Measurements from ENCODE around the gene CAMK1G. TPM values are rescaled to one million over a fixed set of nuclear protein-coding genes. Genes with fewer than 3 reads are reported as not detected.

Gene CAMK1G
- total and polyA plus RNA-seq, 9 of the 15 experiments (the other 6 are each of a cell fraction or from before 2014, with no cell fraction given): not detected

GRCh38 chr1:209627732-209628196 is 44.2 kb downstream of the CAMK1G start (continued):
- TF ChIP-seq USF1 (CRISPR knock-in tag; IDR thresholded peaks at IDR 0.05): no peak
- TF ChIP-seq DEAF1 (CRISPR knock-in tag; IDR thresholded peaks at IDR 0.05): peak; percentile 44; the same call in 1 of the 2 replicates
- TF ChIP-seq CBX3 (IDR thresholded peaks at IDR 0.05; ENCODE audit: borderline replicate concordance in 1 of 2, low read length in 2 of 2): no peak
- no peak for TF ChIP-seq PTTG1 (tag; IDR thresholded peaks at IDR 0.05; ENCODE audit: low read depth)
- TF ChIP-seq PURB (CRISPR knock-in tag; IDR thresholded peaks at IDR 0.05; ENCODE audit: low read depth): no peak
- TF ChIP-seq RB1 (IDR thresholded peaks at IDR 0.05; ENCODE audit: low read depth): peak; percentile 61
- peak; percentile 28; the same call in 1 of the 2 replicates for TF ChIP-seq NFE2 (IDR thresholded peaks at IDR 0.05; ENCODE audit: low read depth)
- TF ChIP-seq HDAC6 (IDR thresholded peaks at IDR 0.05; ENCODE audit: low read depth, low read length): no peak
- no peak for TF ChIP-seq NFIC (IDR thresholded peaks at IDR 0.05)
- 0 out of 4 replicates have a peak, but pooled peaks of 1 of the 2 experiments have one; percentile 10 for TF ChIP-seq NRF1 (conservative IDR thresholded peaks at IDR 0.05 in 1 of 2, IDR thresholded peaks at IDR 0.05 in 1 of 2)
- TF ChIP-seq THRB (CRISPR knock-in tag; conservative IDR thresholded peaks at IDR 0.05): no peak
- peak; percentile 18; the same call in 1 of the 2 replicates for TF ChIP-seq JUN (IDR thresholded peaks at IDR 0.05; ENCODE audit: borderline replicate concordance, low read depth, low read length)
- TF ChIP-seq JUN (CRISPR knock-in tag; IDR thresholded peaks at IDR 0.05; ENCODE audit: borderline replicate concordance): no peak
- TF ChIP-seq CEBPG (CRISPR knock-in tag; IDR thresholded peaks at IDR 0.05): no peak
- no peak for TF ChIP-seq CEBPG (tag; conservative IDR thresholded peaks at IDR 0.05 in 1 of 2, IDR thresholded peaks at IDR 0.05 in 1 of 2)
- no peak for TF ChIP-seq LCOR (CRISPR knock-in tag; IDR thresholded peaks at IDR 0.05)
- no peak for TF ChIP-seq GMEB1 (CRISPR knock-in tag; IDR thresholded peaks at IDR 0.05)
- no peak for TF ChIP-seq TSC22D4 (tag; IDR thresholded peaks at IDR 0.05)
- no peak for TF ChIP-seq ZFPM2 (CRISPR knock-in tag; IDR thresholded peaks at IDR 0.05)
- peak in 1 of 2 experiments; percentile 24; a peak in 1 of 4 replicates for TF ChIP-seq RCOR1 (IDR thresholded peaks at IDR 0.05; ENCODE audit: borderline replicate concordance in 1 of 2, low read depth in 2 of 2, low read length in 2 of 2)
- TF ChIP-seq RFX5 (IDR thresholded peaks at IDR 0.05; ENCODE audit: low read depth, low read length): no peak
- TF ChIP-seq KLF1 (tag; IDR thresholded peaks at IDR 0.05): no peak
